Endometrial microvascular endothelial cells (primary cell): Measurements from ENCODE around the gene NBPF1. TPM values are rescaled to one million over a fixed set of nuclear protein-coding genes. Genes with fewer than 3 reads are reported as not detected.
"Not testable (repeated sequence)": the region's sequence is repeated elsewhere in the genome, so short reads cannot be mapped to it uniquely, and the experiment has no call there.

ENCODE experiments used
- in situ Hi-C: cut with HindIII; loops from 2 replicates; pipeline ENCODE4 v1.10.0; 2017; ENCODE audit warnings: low sequenced_read_pairs, low pct_unique_long_range_greater_than_20kb; ENCODE audit errors: inconsistent ontology term
- total RNA-seq: library from RNA; depleted of rRNA; stranded (reverse); fragments of >200 nt; gene quantifications from one replicate; pipeline ENCODE4 v1.2.3, GENCODE V29; 2015; ENCODE audit errors: inconsistent ontology term

NBPF1 gene
- total RNA-seq: 16.7 TPM

DNA sequence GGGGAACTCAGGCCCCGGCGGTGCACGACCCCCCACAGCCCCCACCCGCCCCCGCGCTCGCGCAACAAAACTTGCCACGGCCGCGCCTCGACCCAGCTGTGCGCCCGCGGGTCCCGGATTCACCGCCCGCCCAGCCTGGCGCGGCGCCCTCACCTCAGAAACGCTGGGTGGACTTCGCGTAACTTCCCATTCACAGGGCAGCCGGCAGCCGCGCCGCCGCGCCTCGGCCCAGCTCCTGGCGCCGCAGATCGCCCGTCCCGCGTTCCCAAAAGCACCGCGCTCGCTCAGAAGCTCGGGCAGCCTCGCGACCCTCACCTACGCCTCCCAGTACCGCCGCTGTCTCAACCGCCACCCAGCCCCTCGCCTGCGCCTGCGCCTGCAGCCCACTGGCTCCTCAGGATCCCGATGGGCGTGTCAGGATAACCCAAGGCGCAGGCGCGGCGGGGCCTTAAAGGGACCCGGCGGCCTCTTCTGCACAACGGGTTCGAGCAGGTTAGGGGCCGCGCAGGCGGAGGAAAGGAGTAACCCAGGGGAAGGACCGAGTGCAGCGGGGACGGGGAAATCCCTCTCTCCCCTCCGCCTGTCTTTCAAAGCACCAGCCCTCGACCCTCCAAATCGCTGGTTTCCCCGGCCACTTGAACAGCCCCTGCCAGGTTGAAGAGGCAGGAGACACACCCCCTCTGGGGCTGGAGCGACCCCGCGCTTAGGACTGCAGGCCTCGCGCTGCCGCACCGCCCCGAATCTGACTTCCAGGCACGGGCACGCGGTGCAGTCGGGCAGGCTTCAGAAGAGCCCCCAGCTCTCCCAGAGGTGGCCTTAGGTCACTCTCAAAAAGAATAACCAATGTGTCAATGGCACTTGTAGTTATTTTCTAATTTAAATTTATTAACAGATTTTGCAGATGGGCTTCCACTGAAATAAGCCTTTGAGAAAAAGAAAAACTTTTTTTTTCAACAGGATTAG is at the start of gene NBPF1:
Gene NBPF1 (minus strand): TSS at position 380 of the 963 bp plus-strand sequence.
- in situ Hi-C loops: no loop called here

DNA sequence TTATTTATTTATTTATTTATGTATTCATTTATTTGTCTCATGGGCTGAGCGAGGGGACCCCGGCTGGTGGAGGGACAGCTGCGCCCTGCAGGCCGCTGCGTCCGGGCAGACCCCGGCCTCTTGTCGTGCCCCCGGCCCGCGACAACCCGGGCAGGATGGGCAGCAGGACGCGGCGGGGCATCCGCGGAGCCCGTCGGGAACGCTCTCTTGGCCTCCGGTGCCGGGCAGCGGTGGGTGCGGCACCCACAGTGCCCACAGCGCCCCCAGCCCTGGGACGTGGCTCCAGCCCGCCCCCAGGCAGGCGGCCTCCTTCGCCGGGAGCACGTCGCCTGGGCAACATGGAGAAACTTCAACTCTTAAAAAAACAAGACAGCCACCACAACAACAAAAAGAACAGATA is 44.9 kb upstream of the NBPF1 start:
- in situ Hi-C loops: not testable (repeated sequence)

DNA sequence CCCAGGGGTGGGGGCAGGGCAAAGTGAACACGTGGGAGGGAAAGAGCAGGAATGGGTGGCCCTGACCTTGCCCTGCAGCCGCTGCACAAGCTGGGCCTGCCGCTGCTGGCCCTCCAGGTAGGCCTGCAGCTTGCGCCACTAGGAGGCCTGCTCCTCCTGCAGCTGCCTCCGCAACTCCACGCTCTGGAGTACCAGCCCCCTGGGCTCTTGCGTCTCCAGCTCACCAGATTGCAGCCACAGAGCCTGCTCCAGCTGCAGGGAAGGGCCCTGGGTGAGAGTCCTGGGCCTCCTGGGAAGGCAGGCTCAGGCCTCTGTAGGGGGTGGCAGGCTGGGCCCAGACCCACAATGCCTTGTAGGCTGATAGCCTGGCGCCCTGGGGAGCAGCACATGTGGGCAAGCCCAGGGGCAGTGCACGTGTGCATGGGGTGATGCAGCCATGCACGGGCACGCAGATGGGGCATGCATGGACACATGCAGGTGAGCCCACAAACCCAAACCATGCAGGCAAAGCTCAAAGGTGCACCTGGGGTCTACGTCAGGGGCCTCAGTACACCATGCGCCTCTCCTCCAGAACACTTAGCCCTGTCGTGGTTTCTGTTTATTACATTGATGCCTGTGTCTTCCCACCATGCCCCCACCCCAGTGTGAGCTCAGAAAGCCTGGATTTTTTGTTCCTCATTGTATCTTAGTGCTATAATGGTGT is 43.8 kb upstream of the NBPF1 start:
- in situ Hi-C loops: not testable (repeated sequence)

DNA sequence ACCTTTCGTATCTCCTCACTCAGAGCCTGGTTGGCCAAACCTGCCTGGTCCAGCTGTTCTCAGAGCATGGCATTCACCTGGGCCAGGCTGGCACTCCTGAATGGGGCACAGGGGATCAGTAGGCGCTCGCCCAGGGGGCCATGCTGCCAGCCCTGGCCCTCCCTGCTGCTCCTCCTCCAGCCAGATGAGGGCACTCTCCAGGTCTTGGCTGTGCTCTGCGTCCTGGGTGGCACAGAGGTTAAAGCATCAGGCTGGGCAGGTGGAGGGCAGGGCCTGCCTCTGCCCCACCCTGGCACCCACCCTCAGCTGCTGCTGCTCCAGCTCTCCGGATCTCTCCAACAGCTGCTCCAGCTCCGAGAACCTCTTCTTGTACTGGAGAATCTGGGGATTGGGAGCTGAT is 43.2 kb upstream of the NBPF1 start:
- in situ Hi-C loops: not testable (repeated sequence)

DNA sequence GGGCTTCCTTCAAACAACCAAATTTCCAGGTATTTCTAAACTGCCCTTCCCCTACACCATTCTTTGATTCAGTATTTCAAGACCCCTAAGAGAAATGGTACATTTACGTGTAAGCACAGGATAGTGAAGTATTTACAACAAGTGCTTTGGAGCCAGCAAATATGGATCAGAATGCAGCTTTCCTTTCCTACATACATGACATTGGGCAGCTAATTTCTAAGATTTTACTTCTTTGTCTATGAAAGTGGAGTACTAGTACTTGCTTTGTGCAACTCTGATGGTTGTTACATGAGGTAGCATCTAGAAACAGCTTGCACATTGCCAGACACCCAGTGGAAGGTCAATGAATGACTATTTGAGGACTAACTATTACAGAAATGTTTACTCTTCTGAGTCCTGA is 38.2 kb upstream of the NBPF1 start:
- in situ Hi-C loops: not testable (repeated sequence)

DNA sequence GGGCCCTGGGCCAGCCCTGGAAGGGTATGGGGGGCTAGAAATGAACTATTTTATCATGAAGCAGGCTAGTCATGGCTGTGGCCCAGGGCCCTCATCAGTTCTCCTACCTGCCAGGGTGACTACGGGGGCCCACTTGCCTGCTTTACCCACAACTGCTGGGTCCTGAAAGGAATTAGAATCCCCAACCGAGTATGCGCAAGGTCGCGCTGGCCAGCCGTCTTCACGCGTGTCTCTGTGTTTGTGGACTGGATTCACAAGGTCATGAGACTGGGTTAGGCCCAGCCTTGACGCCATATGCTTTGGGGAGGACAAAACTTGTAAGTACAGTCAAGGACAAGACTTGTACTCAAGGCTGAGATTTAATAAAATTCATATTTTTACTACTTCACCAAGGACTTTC is 36.6 kb upstream of the NBPF1 start:
- in situ Hi-C loops: not testable (repeated sequence)

DNA sequence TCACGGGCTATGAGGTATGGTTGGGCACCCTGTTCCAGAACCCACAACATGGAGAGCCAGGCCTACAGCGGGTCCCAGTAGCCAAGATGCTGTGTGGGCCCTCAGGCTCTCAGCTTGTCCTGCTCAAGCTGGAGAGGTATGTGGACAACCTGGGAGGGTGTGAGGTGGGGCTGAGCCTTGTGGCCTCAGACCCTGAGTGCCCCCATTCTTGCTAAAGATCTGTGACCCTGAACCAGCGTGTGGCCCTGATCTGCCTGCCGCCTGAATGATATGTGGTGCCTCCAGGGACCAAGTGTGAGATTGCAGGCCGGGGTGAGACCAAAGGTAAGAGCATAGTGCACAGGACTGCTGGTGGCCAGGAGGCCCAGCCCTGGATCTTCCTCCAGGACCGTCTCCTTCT is 36.0 kb upstream of the NBPF1 start:
- in situ Hi-C loops: not testable (repeated sequence)

DNA sequence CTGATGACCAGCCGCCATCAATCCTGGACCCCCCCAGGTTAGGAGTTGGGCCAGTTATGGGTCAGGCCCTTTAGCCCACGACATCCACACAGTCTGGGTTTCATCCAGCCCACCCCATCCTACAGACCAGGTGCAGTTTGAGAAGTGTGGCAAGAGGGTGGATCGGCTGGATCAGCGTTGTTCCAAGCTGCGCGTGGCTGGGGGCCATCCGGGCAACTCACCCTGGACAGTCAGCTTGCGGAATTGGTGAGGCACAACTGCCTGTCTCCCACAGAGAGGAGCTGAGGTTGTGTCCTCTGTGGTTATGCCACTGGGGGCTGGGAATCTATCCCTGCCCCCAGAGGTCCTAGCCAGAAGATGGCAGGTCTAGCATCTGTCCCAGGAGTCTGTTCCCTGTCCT is 35.4 kb upstream of the NBPF1 start:
- in situ Hi-C loops: not testable (repeated sequence)

DNA sequence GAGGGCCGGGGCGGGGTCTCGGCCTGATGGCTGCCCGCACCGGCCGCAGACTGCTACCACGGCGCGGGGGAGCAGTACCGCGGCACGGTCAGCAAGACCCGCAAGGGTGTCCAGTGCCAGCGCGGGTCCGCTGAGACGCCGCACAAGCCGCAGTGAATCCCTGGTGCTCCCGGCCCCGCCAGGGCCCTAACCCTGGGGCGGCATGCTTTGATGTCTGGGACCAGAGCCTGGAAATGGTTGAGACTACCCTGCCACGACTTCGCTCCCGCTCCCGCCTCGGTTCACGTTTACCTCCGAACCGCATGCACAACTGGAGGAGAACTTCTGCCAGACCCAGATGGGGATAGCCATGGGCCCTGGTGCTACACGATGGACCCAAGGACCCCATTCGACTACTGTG is 34.9 kb upstream of the NBPF1 start:
- in situ Hi-C loops: not testable (repeated sequence)

DNA sequence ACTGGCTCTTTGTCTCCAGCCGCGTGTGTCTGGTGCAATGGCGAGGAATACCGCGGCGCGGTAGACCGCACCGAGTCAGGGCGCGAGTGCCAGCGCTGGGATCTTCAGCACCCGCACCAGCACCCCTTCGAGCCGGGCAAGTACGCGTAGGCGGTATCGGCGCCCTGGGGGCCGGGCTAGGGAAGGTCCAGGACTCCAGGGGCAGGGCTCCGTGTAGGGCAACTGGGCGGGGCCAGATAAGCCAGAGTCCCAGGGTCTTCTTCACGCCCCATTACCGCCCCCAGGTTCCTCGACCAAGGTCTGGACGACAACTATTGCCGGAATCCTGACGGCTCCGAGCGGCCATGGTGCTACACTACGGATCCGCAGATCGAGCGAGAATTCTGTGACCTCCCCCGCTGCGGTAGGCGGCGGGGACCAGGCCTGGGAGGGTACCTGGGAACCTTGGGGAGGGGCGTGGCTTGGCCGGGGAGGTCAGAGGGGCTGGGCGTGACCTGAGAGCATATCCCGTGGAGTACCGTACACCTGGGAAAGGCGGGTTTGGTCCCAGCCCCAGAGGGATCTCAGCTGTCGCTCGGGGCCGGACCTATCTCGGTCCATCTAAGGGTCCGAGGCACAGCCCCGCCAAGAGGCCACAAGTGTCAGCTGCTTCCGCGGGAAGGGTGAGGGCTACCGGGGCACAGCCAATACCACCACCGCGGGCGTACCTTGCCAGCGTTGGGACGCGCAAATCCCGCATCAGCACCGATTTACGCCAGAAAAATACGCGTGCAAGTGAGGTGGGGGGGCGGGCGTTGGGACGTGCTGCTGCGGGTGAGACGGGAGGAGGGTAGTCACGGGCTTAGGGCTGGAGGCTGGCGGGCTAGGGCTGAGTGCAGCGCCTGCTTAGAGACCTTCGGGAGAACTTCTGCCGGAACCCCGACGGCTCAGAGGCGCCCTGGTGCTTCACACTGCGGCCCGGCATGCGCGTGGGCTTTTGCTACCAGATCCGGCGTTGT is 34.1 kb upstream of the NBPF1 start:
- in situ Hi-C loops: not testable (repeated sequence)

DNA sequence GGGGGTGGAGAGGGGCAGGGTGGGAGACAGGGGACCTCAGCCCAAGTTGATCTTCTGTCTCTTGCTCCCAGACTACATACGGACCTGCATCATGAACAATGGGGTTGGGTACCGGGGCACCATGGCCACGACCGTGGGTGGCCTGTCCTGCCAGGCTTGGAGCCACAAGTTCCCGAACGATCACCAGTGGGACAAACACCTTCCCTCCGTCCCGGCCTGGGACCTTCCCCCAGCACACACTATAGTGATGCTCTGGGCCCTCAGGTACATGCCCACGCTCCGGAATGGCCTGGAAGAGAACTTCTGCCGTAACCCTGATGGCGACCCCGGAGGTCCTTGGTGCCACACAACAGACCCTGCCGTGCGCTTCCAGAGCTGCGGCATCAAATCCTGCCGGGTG is 33.4 kb upstream of the NBPF1 start:
- in situ Hi-C loops: not testable (repeated sequence)

DNA sequence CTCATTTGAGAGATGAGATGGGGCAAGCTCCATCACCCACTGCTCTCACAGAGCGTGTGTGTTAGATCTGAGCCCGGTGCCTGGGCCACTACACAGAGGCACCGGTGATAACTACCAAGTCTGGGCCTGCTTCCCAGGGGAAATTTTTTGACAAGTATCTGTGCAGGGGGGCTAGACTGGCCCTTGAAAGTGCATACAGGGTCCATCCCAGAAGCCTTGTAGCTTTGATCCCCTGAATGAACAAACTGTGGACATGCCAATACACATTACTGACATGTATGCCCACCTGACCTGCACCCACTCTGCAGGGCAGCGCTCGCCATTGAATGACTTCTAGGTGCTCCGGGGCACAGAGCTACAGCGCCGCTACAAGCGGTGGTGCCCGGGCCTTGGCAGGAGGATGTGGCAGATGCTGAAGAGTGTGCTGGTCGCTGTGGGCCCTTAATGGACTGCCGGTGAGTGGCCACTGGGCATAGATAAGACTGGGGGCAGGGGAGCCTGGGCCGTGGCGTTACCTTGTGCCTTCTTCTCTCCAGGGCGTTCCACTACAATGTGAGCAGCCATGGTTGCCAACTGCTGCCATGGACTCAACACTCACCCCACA is 32.8 kb upstream of the NBPF1 start:
- in situ Hi-C loops: not testable (repeated sequence)

DNA sequence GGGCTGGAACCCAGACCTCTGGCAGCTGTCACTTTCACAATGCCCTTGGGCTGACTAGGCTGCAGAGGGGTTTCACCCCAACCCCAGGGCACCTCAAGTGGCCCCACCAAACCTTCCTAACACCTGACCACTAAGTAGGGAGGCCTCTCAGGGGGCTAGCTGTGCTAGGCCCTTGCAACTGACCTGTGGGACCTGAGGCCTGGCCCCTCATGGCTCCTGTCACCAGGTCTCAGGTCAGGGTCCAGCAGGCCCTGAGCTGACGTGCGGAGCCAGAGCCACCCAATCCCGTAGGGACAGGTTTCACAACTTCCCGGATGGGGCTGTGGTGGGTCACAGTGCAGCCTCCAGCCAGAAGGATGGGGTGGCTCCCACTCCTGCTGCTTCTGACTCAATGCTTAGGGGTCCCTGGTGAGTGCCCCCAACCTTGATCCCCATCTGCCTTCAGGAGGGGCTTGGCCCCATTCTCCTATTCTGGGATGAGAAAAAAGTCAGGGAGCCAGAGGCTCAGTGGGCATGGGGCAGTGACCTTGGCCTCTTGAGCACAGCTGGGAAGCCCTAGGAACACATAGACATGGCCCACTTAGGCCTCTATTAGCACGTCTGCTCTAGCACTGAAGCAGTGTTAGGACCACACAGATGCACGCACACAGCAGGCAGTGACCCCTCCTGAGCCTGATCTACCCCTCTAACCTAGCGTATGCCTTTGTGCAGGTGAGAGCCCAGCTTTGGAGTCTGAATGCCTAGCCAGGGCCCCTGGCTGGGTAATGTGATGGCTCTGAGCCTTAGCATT is 32.1 kb upstream of the NBPF1 start:
- in situ Hi-C loops: not testable (repeated sequence)

DNA sequence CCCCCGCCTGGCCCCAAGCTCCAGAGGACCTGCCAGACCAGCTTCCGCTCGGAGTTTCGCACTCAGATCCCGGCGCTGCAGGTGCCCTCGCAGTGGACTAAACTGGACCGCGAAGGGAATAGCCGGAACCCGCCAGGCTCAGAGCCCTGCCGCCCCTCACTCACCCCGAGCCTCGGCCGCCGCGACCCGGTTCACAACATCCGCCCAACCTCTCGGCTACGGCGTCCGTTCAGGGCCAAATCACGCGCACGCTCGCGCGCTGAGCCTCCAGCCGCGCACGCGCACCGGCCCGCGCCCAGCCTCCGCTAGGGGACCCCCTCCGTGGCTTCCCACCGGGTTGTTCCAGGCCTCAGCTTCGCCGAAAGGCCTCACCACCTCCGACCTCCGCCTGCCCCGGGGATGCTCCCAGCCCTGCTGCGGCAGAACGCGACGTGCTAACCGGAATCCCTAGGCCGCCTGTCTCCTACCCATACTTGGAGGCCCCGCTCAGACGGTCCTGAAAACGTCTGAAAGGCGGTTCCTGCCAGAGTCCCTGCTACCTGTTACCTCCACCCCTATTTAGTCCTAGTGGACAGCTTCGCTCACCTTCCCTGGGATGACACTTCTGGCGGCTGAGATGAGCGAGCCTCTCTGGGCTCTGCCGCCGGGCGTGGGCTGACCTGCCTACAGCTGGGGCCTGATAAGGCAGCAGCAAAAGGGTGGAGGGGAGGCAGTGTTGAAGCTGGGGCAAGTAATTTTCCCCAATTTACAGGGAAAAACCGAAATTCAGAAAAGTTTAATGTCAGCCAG is 31.3 kb upstream of the NBPF1 start:
- in situ Hi-C loops: not testable (repeated sequence)

DNA sequence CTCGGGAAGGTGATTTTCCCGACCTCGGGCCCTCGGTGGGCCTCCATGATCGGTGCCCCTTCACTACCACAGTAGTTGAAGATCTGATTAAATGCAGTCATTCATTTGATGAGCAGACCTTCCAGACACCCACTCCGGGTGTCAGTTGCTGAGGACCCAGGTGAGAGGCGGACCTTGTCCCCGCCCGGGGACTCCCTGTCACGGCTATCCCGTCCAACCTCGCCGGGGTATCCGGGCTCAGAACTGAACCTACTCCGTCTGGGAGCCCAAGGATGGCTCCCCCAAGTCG is 30.8 kb upstream of the NBPF1 start:
- in situ Hi-C loops: no loop called here

DNA sequence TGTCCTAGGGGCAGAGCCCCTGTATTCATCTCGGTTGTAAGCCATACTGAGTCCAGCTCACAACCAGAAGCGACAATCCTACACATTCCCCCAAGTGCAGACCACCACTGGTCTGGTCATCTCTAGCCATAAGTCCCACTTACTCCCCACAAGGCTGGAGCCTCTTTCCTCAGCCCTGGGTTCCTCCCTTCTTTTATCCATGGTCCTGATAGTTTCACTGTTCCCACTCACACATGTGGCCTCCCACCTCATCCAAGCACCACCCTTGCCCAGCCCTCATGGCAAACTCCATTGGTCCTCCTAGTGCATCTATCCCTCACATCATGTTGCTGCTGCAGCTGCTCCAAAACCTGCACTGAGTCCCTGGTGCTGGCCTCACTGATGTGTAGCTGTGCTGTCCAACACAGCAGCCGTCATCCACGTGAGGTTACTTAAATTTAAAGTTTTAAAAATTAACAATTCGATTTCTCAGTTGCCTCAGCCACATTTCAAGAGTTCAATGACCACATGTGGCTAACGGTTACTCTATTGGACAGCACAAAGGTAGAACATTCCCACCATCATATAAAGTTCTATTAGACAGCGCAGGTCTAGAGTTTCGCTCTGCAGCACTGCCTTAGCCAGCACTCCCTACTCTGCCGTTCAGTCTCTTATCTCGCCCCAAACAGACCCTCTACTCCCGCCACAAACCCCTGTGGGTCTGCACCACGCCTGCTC is 30.3 kb upstream of the NBPF1 start:
- in situ Hi-C loops: not testable (repeated sequence)

DNA sequence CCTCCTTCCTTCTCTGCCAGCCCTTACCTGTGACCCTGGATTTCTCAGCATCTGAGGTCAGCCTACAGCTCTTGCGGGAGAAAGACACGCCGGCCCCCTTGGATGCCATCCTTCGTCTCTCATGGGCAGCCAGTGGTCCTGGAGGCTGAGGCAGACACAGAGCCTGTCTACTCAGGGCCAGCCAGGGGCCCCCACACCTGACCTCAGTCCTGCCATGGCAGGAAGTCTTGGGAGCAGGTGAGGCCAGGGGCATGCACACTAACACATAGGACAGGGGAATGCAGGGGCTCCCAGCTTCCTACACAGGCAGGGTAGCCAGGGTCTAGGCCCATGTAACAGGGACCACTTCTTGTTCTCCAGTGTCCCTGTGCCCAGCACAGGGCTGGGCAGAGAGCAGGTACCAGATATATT is 29.6 kb upstream of the NBPF1 start:
- in situ Hi-C loops: not testable (repeated sequence)
